GM23338 (cell line): Measurements from ENCODE around the gene EPHA6. TPM values are rescaled to one million over a fixed set of nuclear protein-coding genes. Genes with fewer than 3 reads are reported as not detected.

Experiments
- ATAC-seq: fragments of 200-7000 bp; cut with Tn5 transposase; 3 replicates; pipeline ENCODE4 v1.9.1; 2020
- DNase-seq: peaks from one replicate; pipeline ENCODE4 v3.0.0-alpha.2; 2015; ENCODE audit warnings: low spot score
- H2AFZ ChIP-seq: fragments of 200-600 bp; sonication (generic); 2 replicates; pipeline ENCODE4 v1.8.0; 2016; ENCODE audit warnings: antibody characterized with exemption, mild to moderate bottlenecking, moderate library complexity
- H3F3A ChIP-seq: fragments of 200-600 bp; sonication (generic); replicated peaks from 2 replicates; pipeline ENCODE4 v1.8.0; 2017; ENCODE audit warnings: antibody characterized with exemption, mixed run types, low read depth
- H3K27ac ChIP-seq: fragments of 200-600 bp; sonication (generic); 2 replicates; pipeline ENCODE4 v1.6.1; 2016; ENCODE audit warnings: low read depth
- H3K27me3 ChIP-seq: fragments of 200-600 bp; sonication (generic); 2 replicates; pipeline ENCODE4 v1.8.0; 2016; ENCODE audit warnings: mild to moderate bottlenecking, mixed run types, moderate library complexity; ENCODE audit not compliant: insufficient read depth
- H3K36me3 ChIP-seq: fragments of 200-600 bp; sonication (generic); 2 replicates; pipeline ENCODE4 v1.8.0; 2016; ENCODE audit warnings: mild to moderate bottlenecking; ENCODE audit not compliant: insufficient read depth
- H3K4me1 ChIP-seq: fragments of 200-600 bp; sonication (generic); 2 replicates; pipeline ENCODE4 v1.8.0; 2016; ENCODE audit warnings: mild to moderate bottlenecking, moderate library complexity; ENCODE audit not compliant: insufficient read depth
- H3K4me2 ChIP-seq: fragments of 200-600 bp; sonication (generic); 2 replicates; pipeline ENCODE4 v1.7.1; 2017; ENCODE audit warnings: mixed run types
- H3K4me3 ChIP-seq: fragments of 200-600 bp; sonication (generic); 2 replicates; pipeline ENCODE4 v1.6.1; 2016; ENCODE audit warnings: mixed run types
- H3K79me2 ChIP-seq: fragments of 200-600 bp; sonication (generic); replicated peaks from 2 replicates; pipeline ENCODE4 v1.8.0; 2017; ENCODE audit warnings: mild to moderate bottlenecking; ENCODE audit not compliant: insufficient read depth
- H3K9me2 ChIP-seq: fragments of 200-600 bp; sonication (generic); 2 replicates; pipeline ENCODE4 v1.8.0; 2017; ENCODE audit not compliant: insufficient read depth
- H4K20me1 ChIP-seq: fragments of 200-600 bp; sonication (generic); replicated peaks from 2 replicates; pipeline ENCODE4 v1.8.0; 2017; ENCODE audit warnings: mild to moderate bottlenecking; ENCODE audit not compliant: insufficient read depth
- H3K27ac Mint-ChIP-seq: 2 replicates; pipeline ENCODE4 v1.8.0; 2020; ENCODE audit warnings: inconsistent platforms, mild to moderate bottlenecking, moderate library complexity, mixed read lengths
- H3K27me3 Mint-ChIP-seq: 3 replicates; pipeline ENCODE4 v1.8.0; 2022; ENCODE audit warnings: low read depth, mild to moderate bottlenecking, moderate library complexity, mixed read lengths, inconsistent platforms; ENCODE audit not compliant: insufficient read depth, poor library complexity
- H3K36me3 Mint-ChIP-seq: 3 replicates; pipeline ENCODE4 v1.8.0; 2021; ENCODE audit warnings: low read depth, mild to moderate bottlenecking, inconsistent platforms, moderate library complexity, mixed read lengths
- H3K4me1 Mint-ChIP-seq: 3 replicates; pipeline ENCODE4 v1.8.0; 2020; ENCODE audit warnings: mild to moderate bottlenecking, inconsistent platforms, mixed read lengths
- H3K4me3 Mint-ChIP-seq: 3 replicates; pipeline ENCODE4 v1.8.0; 2021; ENCODE audit warnings: moderate library complexity, mild to moderate bottlenecking, inconsistent platforms, mixed read lengths
- H3K9me3 Mint-ChIP-seq: 3 replicates; pipeline ENCODE4 v1.8.0; 2020; ENCODE audit warnings: moderate library complexity, mild to moderate bottlenecking, inconsistent platforms, mixed read lengths
- CREB1 ChIP-seq: fragments of 250-450 bp; sonication (Bioruptor Pico); IDR thresholded peaks from 2 replicates; pipeline ENCODE4 v1.5.0; 2020; ENCODE audit warnings: low read depth, mild to moderate bottlenecking, moderate library complexity
- ETS1 ChIP-seq: IDR thresholded peaks from 2 replicates; pipeline ENCODE4 v1.6.1; 2016; ENCODE audit warnings: antibody characterized with exemption
- EZH2 ChIP-seq: fragments of 200-600 bp; sonication (generic); IDR thresholded peaks from one replicate; pipeline ENCODE4 v1.8.0; 2017; ENCODE audit warnings: antibody characterized with exemption, mild to moderate bottlenecking, low read depth; ENCODE audit not compliant: unreplicated experiment
- EZH2phosphoT487 ChIP-seq: fragments of 200-600 bp; sonication (generic); IDR thresholded peaks from one replicate; pipeline ENCODE4 v1.8.1; 2018; ENCODE audit warnings: antibody characterized with exemption; ENCODE audit not compliant: unreplicated experiment
- REST ChIP-seq: IDR thresholded peaks from one replicate; pipeline ENCODE4 v1.6.1; 2018; ENCODE audit warnings: antibody characterized with exemption; ENCODE audit not compliant: unreplicated experiment
- STAT1 ChIP-seq: IDR thresholded peaks from one replicate; pipeline ENCODE4 v1.6.1; 2016; ENCODE audit warnings: antibody characterized with exemption; ENCODE audit not compliant: unreplicated experiment
- ZNF331 ChIP-seq: fragments of 250-450 bp; sonication (Bioruptor Pico); IDR thresholded peaks from 2 replicates; pipeline ENCODE4 v1.5.0; 2020; ENCODE audit warnings: low read depth, mild to moderate bottlenecking, moderate library complexity
- ZNF462 ChIP-seq: fragments of 250-450 bp; sonication (Bioruptor Pico); IDR thresholded peaks from 2 replicates; pipeline ENCODE4 v1.5.0; 2020; ENCODE audit warnings: mild to moderate bottlenecking, moderate library complexity
- polyA plus RNA-seq: library from polyadenylated mRNA; unstranded; fragments of >200 nt; fragmentation: Nextera tagmentation; extraction: Ambion mirVana; gene quantifications from 2 replicates; pipeline ENCODE4 v1.2.1, GENCODE V29; 2016
- total RNA-seq: library from RNA; depleted of rRNA; stranded (reverse); fragments of >200 nt; shearing (Covaris generic); gene quantifications from 2 replicates; pipeline ENCODE4 v1.2.3, GENCODE V29; 2014

EPHA6 gene
- total and polyA plus RNA-seq, 2 experiments from 2014 or later: 0.37 to 2.6 TPM

GRCh38 chr3:97230486-97230885, 416.1 kb downstream of the EPHA6 start (continued):
- TF ChIP-seq ZNF462 (CRISPR knock-in tag) (no peak), ETS1 (no peak), EZH2 (no peak)

- DNase-seq (no peak), ATAC-seq (no peak)
- Histone ChIP-seq H3K79me2 (no peaks in the 10 kb centered on the region), H3K4me1 (peaks cover 10% of the 10 kb centered on the region), H3K9me2 (no peaks in the 10 kb centered on the region), H3K27ac (no peak overlapping the region), H3K4me2 (no peak overlapping the region), H3F3A (no peaks in the 10 kb centered on the region), H3K36me3 (no peaks in the 10 kb centered on the region), H2AFZ (no peak overlapping the region), H3K27me3 (no peaks in the 10 kb centered on the region), H3K4me3 (no peak overlapping the region), H4K20me1 (no peaks in the 10 kb centered on the region)
- peaks cover 2% of the 10 kb centered on the region for H3K27me3 Mint-ChIP-seq
- H3K27ac Mint-ChIP-seq: no peak overlapping the region
- no peak overlapping the region for H3K4me3 Mint-ChIP-seq
- peaks cover 12% of the 10 kb centered on the region; the same call in 2 of the 3 replicates for H3K9me3 Mint-ChIP-seq
- TF ChIP-seq EZH2 (no peak), EZH2phosphoT487 (no peak), CREB1 (CRISPR knock-in tag) (no peak), STAT1 (no peak), ZNF331 (CRISPR knock-in tag) (no peak), REST (no peak), ETS1 (no peak)
- H3K36me3 Mint-ChIP-seq: peaks cover 13% of the 10 kb centered on the region; the same call in 2 of the 3 replicates
- H3K4me1 Mint-ChIP-seq: peaks cover 20% of the 10 kb centered on the region
Measured at GRCh38 chr3:97232393-97233034, 418.1 kb downstream of the EPHA6 start.
